PC-3 (cell line): ENCODE results near the gene MAPK7. TPM values are rescaled to one million over a fixed set of nuclear protein-coding genes. Genes with fewer than 3 reads are reported as not detected.

ENCODE experiments used
- ATAC-seq: fragments of 200-7000 bp; cut with Tn5 transposase; 2 replicates; pipeline ENCODE4 v1.9.1; 2020; ENCODE audit warnings: mild to moderate bottlenecking, moderate library complexity
- BruUV-seq: library from RNA; stranded (reverse); fragments of 400-500 nt; replicated peaks from 2 replicates; lab custom pipeline; 2021; lab: Mats Ljungman, UMichigan
- CTCF ChIA-PET: fragments of 300-600 bp; sonication (Branson Sonifier 250); formaldehyde crosslinking; loops from one replicate; lab custom pipeline; 2022; ENCODE audit warnings: antibody characterized with exemption; lab: Charles Lee
- POLR2A ChIA-PET: fragments of 300-600 bp; sonication (Branson Sonifier 250); formaldehyde crosslinking; loops from one replicate; lab custom pipeline; 2022; ENCODE audit warnings: antibody characterized with exemption; ENCODE audit not compliant: unreplicated experiment; lab: Charles Lee
- DNase-seq: peaks from one replicate; pipeline ENCODE4 v3.0.0-alpha.2; 2015
- H2AFZ ChIP-seq: fragments of 300-600 bp; sonication (generic); 2 replicates; pipeline ENCODE4 v1.6.0; 2016; ENCODE audit warnings: antibody characterized with exemption, low read length
- H3F3A ChIP-seq: fragments of 300-600 bp; sonication (generic); one replicate; pipeline ENCODE4 v1.6.0; 2017; ENCODE audit warnings: antibody characterized with exemption, low read length, control low read depth, mild to moderate bottlenecking; ENCODE audit not compliant: unreplicated experiment
- H3K27ac ChIP-seq: fragments of 300-600 bp; sonication (generic); 2 replicates; pipeline ENCODE4 v1.5.1; 2016; ENCODE audit warnings: mild to moderate bottlenecking, low read length
- H3K27me3 ChIP-seq: fragments of 300-600 bp; sonication (generic); 2 replicates; pipeline ENCODE4 v1.6.1; 2016; ENCODE audit warnings: low read length, mixed read lengths
- H3K36me3 ChIP-seq: fragments of 300-600 bp; sonication (generic); 2 replicates; pipeline ENCODE4 v1.6.1; 2016; ENCODE audit warnings: low read depth, mixed run types, low read length, mixed read lengths
- H3K4me1 ChIP-seq: fragments of 300-600 bp; sonication (generic); 2 replicates; pipeline ENCODE4 v1.5.1; 2016; ENCODE audit warnings: low read length; ENCODE audit not compliant: insufficient read depth
- H3K4me2 ChIP-seq: fragments of 300-600 bp; sonication (generic); 2 replicates; pipeline ENCODE4 v1.6.0; 2016; ENCODE audit warnings: low read length
- H3K4me3 ChIP-seq: fragments of 300-600 bp; sonication (generic); 2 replicates; pipeline ENCODE4 v1.5.1; 2016; ENCODE audit warnings: mild to moderate bottlenecking, low read length, mixed read lengths
- H3K79me2 ChIP-seq: fragments of 300-600 bp; sonication (generic); 2 replicates; pipeline ENCODE4 v1.6.1; 2017; ENCODE audit warnings: low read length, mixed read lengths
- H3K9ac ChIP-seq: fragments of 300-600 bp; sonication (generic); 2 replicates; pipeline ENCODE4 v1.6.0; 2016; ENCODE audit warnings: mild to moderate bottlenecking, low read length
- H3K9me2 ChIP-seq: fragments of 300-600 bp; sonication (generic); replicated peaks from 2 replicates; pipeline ENCODE4 v1.6.1; 2016; ENCODE audit warnings: mixed run types, low read length, mixed read lengths
- H3K9me3 ChIP-seq: fragments of 300-600 bp; sonication (generic); 2 replicates; pipeline ENCODE4 v1.6.1; 2016; ENCODE audit warnings: low read length, mixed read lengths
- H4K20me1 ChIP-seq: fragments of 300-600 bp; sonication (generic); 2 replicates; pipeline ENCODE4 v1.6.1; 2016; ENCODE audit warnings: low read length, mixed read lengths
- EZH2 ChIP-seq: fragments of 300-600 bp; sonication (generic); IDR thresholded peaks from one replicate; pipeline ENCODE4 v1.6.1; 2017; ENCODE audit warnings: antibody characterized with exemption, mild to moderate bottlenecking, low read length; ENCODE audit not compliant: unreplicated experiment
- EZH2phosphoT487 ChIP-seq: fragments of 300-600 bp; sonication (generic); IDR thresholded peaks from 2 replicates; pipeline ENCODE4 v1.6.1; 2018; ENCODE audit warnings: mild to moderate bottlenecking, antibody characterized with exemption, low read length, borderline replicate concordance
- intact Hi-C: fragments of 100-400 bp; cut with micrococcal nuclease; formaldehyde crosslinking; loops from 2 replicates; pipeline ENCODE4 v1.9.0; 2023
- total RNA-seq: library from RNA; depleted of rRNA; stranded (reverse); fragments of >200 nt; gene quantifications from 2 replicates; pipeline ENCODE4 v1.2.3, GENCODE V29; 2014
- TF ChIP-seq, protein P1 (sequence below): fragments of 300-600 bp; sonication (generic); conservative IDR thresholded peaks from 2 replicates; pipeline ENCODE4 v1.5.1; 2017; ENCODE audit warnings: antibody characterized with exemption, low read depth, mild to moderate bottlenecking, low read length

MAPK7 gene
- total RNA-seq, 1 experiment from 2014 or later, result 9.8 TPM

- H3K4me1 ChIP-seq, result peaks cover 12% of the 10 kb centered on the region; the same call in 1 of the 2 replicates
- DNase-seq (no peak), ATAC-seq (no peak)
- H4K20me1 ChIP-seq, result no peaks in the 10 kb centered on the region
- H3K9me3 ChIP-seq, result no peaks in the 10 kb centered on the region
- H3K9ac ChIP-seq, result no peak overlapping the region
- no peaks in the 10 kb centered on the region for H3F3A ChIP-seq
- H2AFZ ChIP-seq, result no peak overlapping the region
- intact Hi-C loops, result no loop called here
- no peaks in the 10 kb centered on the region for H3K27me3 ChIP-seq
- no peak overlapping the region for H3K4me2 ChIP-seq
- H3K79me2 ChIP-seq, result no peaks in the 10 kb centered on the region
- H3K27ac ChIP-seq, result no peak overlapping the region
- POLR2A ChIA-PET, result no interaction called here
- H3K9me2 ChIP-seq, result no peaks in the 10 kb centered on the region
- no peak overlapping the region for H3K4me3 ChIP-seq
- TF ChIP-seq EZH2 (no peak), EZH2phosphoT487 (no peak)
- TF ChIP-seq, protein P1, sequence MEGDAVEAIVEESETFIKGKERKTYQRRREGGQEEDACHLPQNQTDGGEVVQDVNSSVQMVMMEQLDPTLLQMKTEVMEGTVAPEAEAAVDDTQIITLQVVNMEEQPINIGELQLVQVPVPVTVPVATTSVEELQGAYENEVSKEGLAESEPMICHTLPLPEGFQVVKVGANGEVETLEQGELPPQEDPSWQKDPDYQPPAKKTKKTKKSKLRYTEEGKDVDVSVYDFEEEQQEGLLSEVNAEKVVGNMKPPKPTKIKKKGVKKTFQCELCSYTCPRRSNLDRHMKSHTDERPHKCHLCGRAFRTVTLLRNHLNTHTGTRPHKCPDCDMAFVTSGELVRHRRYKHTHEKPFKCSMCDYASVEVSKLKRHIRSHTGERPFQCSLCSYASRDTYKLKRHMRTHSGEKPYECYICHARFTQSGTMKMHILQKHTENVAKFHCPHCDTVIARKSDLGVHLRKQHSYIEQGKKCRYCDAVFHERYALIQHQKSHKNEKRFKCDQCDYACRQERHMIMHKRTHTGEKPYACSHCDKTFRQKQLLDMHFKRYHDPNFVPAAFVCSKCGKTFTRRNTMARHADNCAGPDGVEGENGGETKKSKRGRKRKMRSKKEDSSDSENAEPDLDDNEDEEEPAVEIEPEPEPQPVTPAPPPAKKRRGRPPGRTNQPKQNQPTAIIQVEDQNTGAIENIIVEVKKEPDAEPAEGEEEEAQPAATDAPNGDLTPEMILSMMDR, result no peak
- no TSS peak for BruUV-seq
- CTCF ChIA-PET, result no interaction called here
- no peaks in the 10 kb centered on the region for H3K36me3 ChIP-seq
Measured at GRCh38 chr17:19390951-19391350, 12.7 kb downstream of the MAPK7 start.

DNA sequence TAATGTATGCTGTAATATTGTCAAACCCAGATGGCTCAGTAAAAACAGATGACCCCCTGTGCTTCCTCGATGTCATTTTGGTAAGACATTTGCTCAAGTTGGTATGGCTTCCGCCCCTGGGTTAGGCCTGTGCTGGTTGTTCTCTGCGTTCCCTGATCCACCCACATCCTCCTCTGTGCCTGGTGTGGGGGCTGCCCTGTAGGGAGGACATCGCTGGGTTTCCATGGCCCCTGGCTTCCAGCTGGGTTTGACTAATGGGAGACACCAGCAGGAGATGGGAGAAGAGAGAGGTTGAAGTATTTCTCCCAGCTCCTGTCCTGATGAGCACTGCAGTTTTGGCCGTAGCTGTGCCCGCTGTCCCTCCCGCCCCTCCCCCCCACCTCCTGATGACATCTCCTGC is 13.1 kb downstream of the MAPK7 start:
- POLR2A ChIA-PET, result no interaction called here
- intact Hi-C loops, result no loop called here

DNA sequence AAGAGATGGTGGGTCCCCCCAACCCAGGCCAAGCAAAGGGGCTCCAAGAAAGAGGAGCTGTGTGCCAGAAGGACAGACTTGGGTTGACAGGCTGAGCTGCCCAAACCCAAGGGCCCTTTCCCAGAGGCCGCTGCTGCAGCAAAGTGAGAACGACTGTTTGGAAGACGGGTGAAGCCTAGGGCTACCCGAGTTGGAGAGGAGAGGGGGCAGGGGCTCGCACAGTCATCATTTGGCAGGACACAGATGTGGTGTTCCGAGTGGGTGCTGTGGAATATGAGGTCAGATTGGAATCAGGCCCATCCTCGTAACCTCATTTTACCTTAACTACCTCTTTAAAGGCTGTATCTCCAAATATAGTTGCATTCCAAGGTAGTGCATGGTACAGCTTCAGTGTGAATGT is 14.0 kb downstream of the MAPK7 start:
- Histone ChIP-seq H4K20me1 (no peaks in the 10 kb centered on the region), H2AFZ (no peak overlapping the region), H3K4me2 (no peak overlapping the region), H3K27ac (no peak overlapping the region), H3K79me2 (no peaks in the 10 kb centered on the region), H3K4me1 (0 out of 2 replicates have a peak, but pooled peaks cover 4% of the 10 kb centered on the region), H3F3A (no peaks in the 10 kb centered on the region), H3K9me3 (no peaks in the 10 kb centered on the region), H3K36me3 (no peaks in the 10 kb centered on the region), H3K9ac (no peak overlapping the region), H3K9me2 (no peaks in the 10 kb centered on the region), H3K27me3 (no peaks in the 10 kb centered on the region), H3K4me3 (no peak overlapping the region)
- no TSS peak for BruUV-seq
- TF ChIP-seq EZH2phosphoT487, result no peak
- no peak for TF ChIP-seq EZH2
- TF ChIP-seq, protein P1, result no peak
- ATAC-seq (no peak), DNase-seq (no peak)
- ChIA-PET CTCF (no interaction called here), POLR2A (no interaction called here)
- intact Hi-C loops, result no loop called here

More for the DNA sequence above, 13.1 kb downstream of the MAPK7 start:
- no peaks in the 10 kb centered on the region for H4K20me1 ChIP-seq
- peaks cover 7% of the 10 kb centered on the region; the same call in 1 of the 2 replicates for H3K4me1 ChIP-seq
- H3K9me2 ChIP-seq, result no peaks in the 10 kb centered on the region
- H3K9ac ChIP-seq, result no peak overlapping the region
- no TSS peak for BruUV-seq
- no peaks in the 10 kb centered on the region for H3K9me3 ChIP-seq
- TF ChIP-seq EZH2 (no peak), EZH2phosphoT487 (no peak)
- TF ChIP-seq, protein P1, result no peak
- H2AFZ ChIP-seq, result no peak overlapping the region
- H3K4me2 ChIP-seq, result no peak overlapping the region
- no peak overlapping the region for H3K4me3 ChIP-seq
- no peaks in the 10 kb centered on the region for H3K79me2 ChIP-seq
- no peak for DNase-seq
- H3K27me3 ChIP-seq, result no peaks in the 10 kb centered on the region
- H3F3A ChIP-seq, result no peaks in the 10 kb centered on the region
- ATAC-seq, result no peak
- H3K36me3 ChIP-seq, result no peaks in the 10 kb centered on the region
- CTCF ChIA-PET, result no interaction called here
- H3K27ac ChIP-seq, result no peak overlapping the region
